Uterus (tissue), 4 donors: ENCODE measurements around the gene CRMP1. TPM values are rescaled to one million over a fixed set of nuclear protein-coding genes. Genes with fewer than 3 reads are reported as not detected.

Experiments used
- DNase-seq, 2 donors: peaks; one replicate each; pipeline ENCODE4 v3.0.0-alpha.2; 2019 to 2020
- H3K27ac ChIP-seq, 2 donors: fragments of 200-600 bp; sonication (generic); 1 replicate in 1 of 2; 2 replicates in 1 of 2; pipeline ENCODE4 v1.5.1; 2016 to 2018
- H3K27me3 ChIP-seq, 2 donors: fragments of 200-600 bp; sonication (generic); one replicate each; pipeline ENCODE4 v1.5.1; 2018 to 2019; ENCODE audit warnings: control low read depth in 1 of 2
- H3K36me3 ChIP-seq, 2 donors: fragments of 200-600 bp; sonication (generic); one replicate each; pipeline ENCODE4 v1.5.1; 2019; ENCODE audit warnings: control low read depth in 1 of 2
- H3K4me1 ChIP-seq, 2 donors: fragments of 200-600 bp; sonication (generic); one replicate each; pipeline ENCODE4 v1.5.1; 2018 to 2019; ENCODE audit warnings: control low read depth in 1 of 2
- H3K4me3 ChIP-seq, 2 donors: fragments of 200-600 bp; sonication (generic); 1 replicate in 1 of 2; 2 replicates in 1 of 2; pipeline ENCODE4 v1.5.1; 2018 to 2019; ENCODE audit warnings: mild to moderate bottlenecking in 1 of 2
- H3K9me3 ChIP-seq, 2 donors: fragments of 200-600 bp; sonication (generic); one replicate each; pipeline ENCODE4 v1.5.1; 2019; ENCODE audit warnings: control low read depth in 1 of 2
- CTCF ChIP-seq, 4 experiments: fragments of 200-600 bp in 2 of 4; fragments of 450-650 bp in 2 of 4; sonication (generic) in 2 of 4; IDR thresholded peaks; one replicate each; pipeline ENCODE4 v1.5.1; 2016 to 2019; ENCODE audit warnings: antibody characterized with exemption in 4 of 4, mild to moderate bottlenecking in 2 of 4, moderate library complexity in 1 of 4
- POLR2A ChIP-seq, 2 donors: fragments of 450-650 bp; IDR thresholded peaks; one replicate each; pipeline ENCODE4 v1.6.1; 2016; ENCODE audit warnings: antibody characterized with exemption in 2 of 2, mild to moderate bottlenecking in 1 of 2, moderate library complexity in 1 of 2
- intact Hi-C: fragments of 100-400 bp; cut with DNase I; formaldehyde crosslinking; loops from one replicate; pipeline ENCODE4 v1.15.1; 2023; ENCODE audit warnings: low total_unique reads
- total RNA-seq, 4 donors: library from RNA; depleted of rRNA in 3 of 4; stranded (reverse); fragments of >200 nt in 3 of 4; gene quantifications; one replicate each; pipeline versions ENCODE4 v1.1.0 to v1.2.4, GENCODE V29; 2014 to 2023
- donor health status: DM: yes; HTN: yes; CAD: no.

The CRMP1 gene
- total RNA-seq, 4 donors from 2014 or later: 0.59 to 42.8 (median 2.3) TPM

GRCh38 chr4:5883916-5884315 is 9.0 kb downstream of the CRMP1 start:
- TF ChIP-seq CTCF (IDR thresholded peaks at IDR 0.05) (no peak), POLR2A (IDR thresholded peaks at IDR 0.05) (no peak)
- no peaks in the 10 kb centered on the region for H3K36me3 ChIP-seq
- intact Hi-C loops: no loop called here
- no peak overlapping the region for H3K4me3 ChIP-seq
- no peak overlapping the region for H3K27ac ChIP-seq
- H3K9me3 ChIP-seq: no peaks in the 10 kb centered on the region
- no peak for DNase-seq
- H3K27me3 ChIP-seq: peaks cover 0 to 2% of the 10 kb centered on the region in 2 donors
- no peaks in the 10 kb centered on the region for H3K4me1 ChIP-seq

- Histone ChIP-seq H3K9me3 (no peaks in the 10 kb centered on the region), H3K36me3 (no peaks in the 10 kb centered on the region), H3K27ac (no peak overlapping the region), H3K4me3 (no peak overlapping the region), H3K4me1 (no peaks in the 10 kb centered on the region), H3K27me3 (no peaks in the 10 kb centered on the region)
- intact Hi-C loops: no loop called here
- TF ChIP-seq POLR2A (IDR thresholded peaks at IDR 0.05) (no peak), CTCF (IDR thresholded peaks at IDR 0.05) (no peak)
- no peak for DNase-seq
Observed at GRCh38 chr4:5882947-5883346, 9.9 kb downstream of the CRMP1 start.

GRCh38 chr4:5881340-5881739 is 11.5 kb downstream of the CRMP1 start:
- Histone ChIP-seq H3K36me3 (no peaks in the 10 kb centered on the region), H3K9me3 (no peaks in the 10 kb centered on the region), H3K4me1 (no peaks in the 10 kb centered on the region), H3K4me3 (no peak overlapping the region), H3K27me3 (no peaks in the 10 kb centered on the region), H3K27ac (no peak overlapping the region)
- no peak for DNase-seq
- no peak for TF ChIP-seq POLR2A (IDR thresholded peaks at IDR 0.05)
- intact Hi-C loops: no loop called here

- H3K4me1 ChIP-seq: no peaks in the 10 kb centered on the region
- no peak overlapping the region for H3K27ac ChIP-seq
- H3K27me3 ChIP-seq: no peaks in the 10 kb centered on the region
- H3K36me3 ChIP-seq: no peaks in the 10 kb centered on the region
- no peak for DNase-seq
- intact Hi-C loops: no loop called here
- H3K4me3 ChIP-seq: no peak overlapping the region
- no peaks in the 10 kb centered on the region for H3K9me3 ChIP-seq
- TF ChIP-seq POLR2A (IDR thresholded peaks at IDR 0.05): no peak
- TF ChIP-seq CTCF (IDR thresholded peaks at IDR 0.05): no peak
Observed at GRCh38 chr4:5878359-5878758, 14.5 kb downstream of the CRMP1 start.

- Histone ChIP-seq H3K9me3 (no peaks in the 10 kb centered on the region), H3K36me3 (no peaks in the 10 kb centered on the region), H3K4me1 (no peaks in the 10 kb centered on the region), H3K27ac (no peak overlapping the region), H3K27me3 (no peaks in the 10 kb centered on the region), H3K4me3 (no peak overlapping the region)
- intact Hi-C loops: no loop called here
- no peak for DNase-seq
- TF ChIP-seq CTCF (IDR thresholded peaks at IDR 0.05) (no peak), POLR2A (IDR thresholded peaks at IDR 0.05) (no peak)
Observed at GRCh38 chr4:5877392-5877791, 15.5 kb downstream of the CRMP1 start.

GRCh38 chr4:5874811-5875449 is 18.0 kb downstream of the CRMP1 start:
- Histone ChIP-seq H3K9me3 (no peaks in the 10 kb centered on the region), H3K4me3 (no peak overlapping the region), H3K27me3 (no peaks in the 10 kb centered on the region), H3K27ac (no peak overlapping the region), H3K4me1 (no peaks in the 10 kb centered on the region), H3K36me3 (no peaks in the 10 kb centered on the region)
- intact Hi-C loops: no loop called here
- peak in 1 of 2 donors; percentile 61 for DNase-seq
- no peak for TF ChIP-seq CTCF (IDR thresholded peaks at IDR 0.05)
- no peak for TF ChIP-seq POLR2A (IDR thresholded peaks at IDR 0.05)
